Activated CD8-positive, alpha-beta T cell treated with anti-CD3 and anti-CD28 coated beads for 36 hours (primary cell): ENCODE data around the gene CXCL6. TPM values are rescaled to one million over a fixed set of nuclear protein-coding genes. Genes with fewer than 3 reads are reported as not detected.

Experiments used
- ATAC-seq: fragments of 200-7000 bp; cut with Tn5 transposase; one replicate; pipeline ENCODE4 v1.10.0; 2021; ENCODE audit warnings: mild to moderate bottlenecking, moderate library complexity
- CTCF ChIA-PET: fragments of 350-600 bp; sonication (Branson Sonifier 250); formaldehyde crosslinking; loops from one replicate; lab custom pipeline; 2021; ENCODE audit warnings: antibody characterized with exemption; lab: Charles Lee
- POLR2A ChIA-PET: fragments of 350-600 bp; sonication (Branson Sonifier 250); formaldehyde crosslinking; loops from one replicate; lab custom pipeline; 2021; ENCODE audit warnings: antibody characterized with exemption; lab: Charles Lee
- DNase-seq: peaks from one replicate; pipeline ENCODE4 v3.0.0-alpha.2; 2020
- H3K27ac Mint-ChIP-seq: one replicate; pipeline ENCODE4 v1.8.0; 2021; ENCODE audit warnings: mild to moderate bottlenecking, mixed read lengths
- H3K27me3 Mint-ChIP-seq: one replicate; pipeline ENCODE4 v1.8.0; 2021; ENCODE audit warnings: mixed read lengths
- H3K36me3 Mint-ChIP-seq: one replicate; pipeline ENCODE4 v1.8.0; 2021; ENCODE audit warnings: low read depth, mixed read lengths
- H3K4me1 Mint-ChIP-seq: one replicate; pipeline ENCODE4 v1.8.0; 2021; ENCODE audit warnings: low read depth, mixed read lengths
- H3K4me3 Mint-ChIP-seq: one replicate; pipeline ENCODE4 v1.8.0; 2021; ENCODE audit warnings: mild to moderate bottlenecking, moderate library complexity, mixed read lengths
- H3K9me3 Mint-ChIP-seq: one replicate; pipeline ENCODE4 v1.8.0; 2021; ENCODE audit warnings: mixed read lengths
- CTCF ChIP-seq: fragments of 200-600 bp; IDR thresholded peaks from one replicate; pipeline ENCODE4 v1.8.0; 2022; ENCODE audit warnings: antibody characterized with exemption, mild to moderate bottlenecking
- intact Hi-C: fragments of 100-400 bp; cut with micrococcal nuclease; formaldehyde crosslinking; loops from one replicate; pipeline ENCODE4 v1.10.0; 2022
- total RNA-seq, 2 experiments: library from RNA; stranded (reverse); gene quantifications; one replicate each; pipeline ENCODE4 v1.2.3, GENCODE V29; 2021

CXCL6 gene
- total RNA-seq, 2 experiments from 2014 or later: not detected

- Mint-ChIP-seq H3K27me3 (no peaks in the 10 kb centered on the region), H3K4me3 (no peak overlapping the region), H3K27ac (no peak overlapping the region), H3K9me3 (no peaks in the 10 kb centered on the region), H3K4me1 (no peaks in the 10 kb centered on the region), H3K36me3 (no peaks in the 10 kb centered on the region)
- intact Hi-C loops: no loop called here
- no peak for DNase-seq
- no peak for ATAC-seq
- no peak for TF ChIP-seq CTCF
- POLR2A ChIA-PET: no interaction called here
- CTCF ChIA-PET: no interaction called here
These were observed 12.7 kb upstream of the CXCL6 start for GRCh38 chr4:73823760-73824159.

GRCh38 chr4:73828956-73829355 is 7.5 kb upstream of the CXCL6 start:
- TF ChIP-seq CTCF: no peak

GRCh38 chr4:73831569-73831968 is 4.9 kb upstream of the CXCL6 start:
- no peak for TF ChIP-seq CTCF
- Mint-ChIP-seq H3K27me3 (no peaks in the 10 kb centered on the region), H3K9me3 (no peaks in the 10 kb centered on the region), H3K4me3 (no peak overlapping the region), H3K36me3 (no peaks in the 10 kb centered on the region), H3K27ac (no peak overlapping the region), H3K4me1 (no peaks in the 10 kb centered on the region)
- intact Hi-C loops: no loop called here
- ATAC-seq (no peak), DNase-seq (no peak)
- ChIA-PET POLR2A (no interaction called here), CTCF (no interaction called here)

More at GRCh38 chr4:73828956-73829355, 7.5 kb upstream of the CXCL6 start:
- Mint-ChIP-seq H3K27me3 (no peaks in the 10 kb centered on the region), H3K4me3 (no peak overlapping the region), H3K36me3 (no peaks in the 10 kb centered on the region), H3K27ac (no peak overlapping the region), H3K4me1 (no peaks in the 10 kb centered on the region), H3K9me3 (no peaks in the 10 kb centered on the region)
- ChIA-PET POLR2A (no interaction called here), CTCF (no interaction called here)
- intact Hi-C loops: no loop called here
- DNase-seq (no peak), ATAC-seq (no peak)

- ChIA-PET CTCF (no interaction called here), POLR2A (no interaction called here)
- intact Hi-C loops: no loop called here
- no peaks in the 10 kb centered on the region for H3K36me3 Mint-ChIP-seq
- H3K27ac Mint-ChIP-seq: no peak overlapping the region
- DNase-seq (no peak), ATAC-seq (no peak)
- H3K9me3 Mint-ChIP-seq: no peaks in the 10 kb centered on the region
- H3K4me3 Mint-ChIP-seq: no peak overlapping the region
- no peak for TF ChIP-seq CTCF
- peaks cover 9% of the 10 kb centered on the region for H3K27me3 Mint-ChIP-seq
- no peaks in the 10 kb centered on the region for H3K4me1 Mint-ChIP-seq
These were observed 3.7 kb upstream of the CXCL6 start for GRCh38 chr4:73832651-73833237.

GRCh38 chr4:73839071-73839470 is 2.6 kb downstream of the CXCL6 start:
- ATAC-seq (no peak), DNase-seq (no peak)
- CTCF ChIA-PET: no interaction called here
- Mint-ChIP-seq H3K27ac (no peak overlapping the region), H3K36me3 (no peaks in the 10 kb centered on the region), H3K9me3 (no peaks in the 10 kb centered on the region), H3K4me3 (no peak overlapping the region), H3K27me3 (peaks cover 18% of the 10 kb centered on the region), H3K4me1 (no peaks in the 10 kb centered on the region)
- intact Hi-C loops: no loop called here
- POLR2A ChIA-PET: no interaction called here
- no peak for TF ChIP-seq CTCF
